ENCODE measurements around the gene TRIOBP. TPM values are rescaled to one million over a fixed set of nuclear protein-coding genes. Genes with fewer than 3 reads are reported as not detected.
A peak's percentile ranks its signal among the peaks of the same experiment; 100 is the strongest.

Gene TRIOBP
- total RNA-seq, 4 donors from 2014 or later: 150 to 208 (median 182) TPM

DNA sequence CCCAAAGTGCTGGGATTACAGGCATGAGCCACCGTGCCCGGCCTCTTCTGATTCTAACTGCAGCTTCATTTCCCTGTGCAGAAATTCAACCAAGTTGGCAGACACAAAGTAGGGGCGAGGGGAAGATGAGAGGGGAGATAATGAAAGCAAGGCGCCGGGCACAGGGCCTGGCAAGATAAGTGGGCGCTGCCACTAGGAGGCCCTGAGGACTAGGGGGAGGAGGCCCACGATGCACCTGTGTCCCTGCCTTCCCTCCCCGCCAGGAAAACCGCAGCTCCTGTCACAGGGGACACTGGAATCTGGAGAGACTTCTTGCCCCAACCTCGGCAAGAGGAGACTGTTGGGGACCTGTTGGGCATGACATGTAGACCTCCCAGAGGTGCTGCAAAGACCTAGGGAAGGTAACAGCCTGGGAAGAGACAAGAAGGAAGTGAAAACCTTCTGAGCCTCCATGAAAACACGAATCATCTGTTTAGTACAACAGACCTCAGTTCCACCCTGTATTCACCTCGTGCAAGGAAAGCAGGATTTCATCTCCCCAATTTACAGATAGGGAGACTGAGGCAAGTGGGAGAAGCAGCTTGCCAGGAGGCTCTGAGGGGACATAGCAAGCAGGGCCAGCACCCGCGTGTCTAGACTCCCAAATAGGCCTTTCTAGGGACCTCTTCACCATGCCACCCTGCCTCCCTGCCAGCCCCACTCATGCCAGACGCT, 24.5 kb upstream of the TRIOBP start:
- H3K27ac ChIP-seq (replicated peaks in 1 of 4): peak overlapping the region; percentile 91 to 98 (median 94)
- H3K9me3 ChIP-seq: no peaks in the 10 kb centered on the region
- TF ChIP-seq POLR2A (IDR thresholded peaks at IDR 0.05; ENCODE audit: low read depth) (no peak), POLR2AphosphoS5 (IDR thresholded peaks at IDR 0.05) (no peak), EP300 (IDR thresholded peaks at IDR 0.05) (no peak)
- TF ChIP-seq, protein P1, sequence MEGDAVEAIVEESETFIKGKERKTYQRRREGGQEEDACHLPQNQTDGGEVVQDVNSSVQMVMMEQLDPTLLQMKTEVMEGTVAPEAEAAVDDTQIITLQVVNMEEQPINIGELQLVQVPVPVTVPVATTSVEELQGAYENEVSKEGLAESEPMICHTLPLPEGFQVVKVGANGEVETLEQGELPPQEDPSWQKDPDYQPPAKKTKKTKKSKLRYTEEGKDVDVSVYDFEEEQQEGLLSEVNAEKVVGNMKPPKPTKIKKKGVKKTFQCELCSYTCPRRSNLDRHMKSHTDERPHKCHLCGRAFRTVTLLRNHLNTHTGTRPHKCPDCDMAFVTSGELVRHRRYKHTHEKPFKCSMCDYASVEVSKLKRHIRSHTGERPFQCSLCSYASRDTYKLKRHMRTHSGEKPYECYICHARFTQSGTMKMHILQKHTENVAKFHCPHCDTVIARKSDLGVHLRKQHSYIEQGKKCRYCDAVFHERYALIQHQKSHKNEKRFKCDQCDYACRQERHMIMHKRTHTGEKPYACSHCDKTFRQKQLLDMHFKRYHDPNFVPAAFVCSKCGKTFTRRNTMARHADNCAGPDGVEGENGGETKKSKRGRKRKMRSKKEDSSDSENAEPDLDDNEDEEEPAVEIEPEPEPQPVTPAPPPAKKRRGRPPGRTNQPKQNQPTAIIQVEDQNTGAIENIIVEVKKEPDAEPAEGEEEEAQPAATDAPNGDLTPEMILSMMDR (IDR thresholded peaks at IDR 0.05): no peak
- 69% methylated on average over 15 of the region's 15 CpGs for WGBS
- H3K27me3 ChIP-seq: no peaks in the 10 kb centered on the region
- H3K36me3 ChIP-seq: peaks cover 0 to 2% (median 0%) of the 10 kb centered on the region in 4 donors
- peaks cover 23 to 65% (median 61%) of the 10 kb centered on the region in 4 donors for H3K4me1 ChIP-seq
- no peak for DNase-seq (ENCODE audit: extremely low spot score)
- intact Hi-C loops (cut with DNase I): no loop called here
- H3K4me3 ChIP-seq: no peak overlapping the region

DNA sequence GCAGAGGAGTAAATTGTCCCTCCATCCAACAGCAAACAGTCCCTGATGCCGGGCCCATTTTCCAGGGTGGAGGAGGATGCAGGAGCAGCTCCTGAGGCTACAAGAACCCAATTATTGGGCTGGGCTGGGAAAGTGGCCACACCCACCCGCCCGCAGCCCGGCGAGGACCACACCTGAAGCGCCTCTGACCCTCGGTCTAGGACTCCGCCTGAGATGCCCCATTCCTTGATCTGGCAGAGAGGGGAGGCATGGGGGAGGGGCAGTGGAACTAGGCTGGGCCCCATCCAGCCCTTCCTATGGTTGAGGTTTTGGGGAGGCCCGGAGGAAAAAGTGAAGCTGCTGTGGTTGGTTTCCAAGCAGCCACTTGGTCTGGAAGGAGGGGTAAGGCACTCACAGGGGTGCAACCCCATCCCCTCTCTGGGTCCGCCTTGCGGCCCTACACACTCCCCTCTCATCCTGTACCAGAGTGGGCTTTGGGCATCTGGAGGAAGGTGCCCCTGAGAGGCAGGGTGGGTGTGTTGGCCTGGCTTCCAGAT, 23.9 kb upstream of the TRIOBP start:
- no peak for TF ChIP-seq POLR2A (IDR thresholded peaks at IDR 0.05; ENCODE audit: low read depth)
- no peak for TF ChIP-seq POLR2AphosphoS5 (IDR thresholded peaks at IDR 0.05)
- TF ChIP-seq, protein P1 (IDR thresholded peaks at IDR 0.05): no peak
- TF ChIP-seq EP300 (IDR thresholded peaks at IDR 0.05): no peak
- Histone ChIP-seq H3K27me3 (no peaks in the 10 kb centered on the region), H3K27ac (replicated peaks in 1 of 4) (peak overlapping the region; percentile 91 to 98 (median 94)), H3K4me1 (peaks cover 29 to 70% (median 66%) of the 10 kb centered on the region in 4 donors), H3K9me3 (no peaks in the 10 kb centered on the region), H3K36me3 (peaks cover 0 to 4% (median 3%) of the 10 kb centered on the region in 4 donors), H3K4me3 (no peak overlapping the region)
- intact Hi-C loops (cut with DNase I): no loop called here
- WGBS: 68% methylated on average over 3 of the region's 11 CpGs
- DNase-seq (ENCODE audit: extremely low spot score): no peak

DNA sequence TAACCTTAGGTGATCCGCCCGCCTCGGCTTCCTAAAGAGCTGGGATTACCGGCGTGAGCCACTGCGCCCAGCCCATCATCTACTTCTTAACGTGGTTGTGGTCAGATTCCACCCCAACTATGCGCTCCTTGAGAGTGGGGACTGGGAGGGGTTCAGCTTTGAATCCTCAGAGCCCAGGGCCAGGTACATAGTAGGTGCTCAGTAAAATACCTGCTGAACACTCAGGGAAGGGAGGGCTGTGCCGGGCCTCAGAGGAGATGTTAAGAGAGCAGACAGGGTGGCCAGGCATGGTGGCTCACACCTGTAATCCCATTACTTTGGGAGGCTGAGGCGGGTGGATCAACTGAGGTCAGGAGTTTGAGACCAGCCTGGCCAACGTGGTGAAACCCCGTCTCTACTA, 22.6 kb upstream of the TRIOBP start:
- WGBS: 84% methylated on average over 12 of the region's 12 CpGs
- H3K4me3 ChIP-seq: peak overlapping the region in 3 of 4 donors; percentile 60 to 74 (median 63)
- peaks cover 34 to 78% (median 76%) of the 10 kb centered on the region in 4 donors for H3K4me1 ChIP-seq
- peak overlapping the region; percentile 91 to 98 (median 94) for H3K27ac ChIP-seq (replicated peaks in 1 of 4)
- no peak for DNase-seq (ENCODE audit: extremely low spot score)
- H3K9me3 ChIP-seq: no peaks in the 10 kb centered on the region
- H3K36me3 ChIP-seq: peaks cover 0 to 16% (median 14%) of the 10 kb centered on the region in 4 donors
- TF ChIP-seq POLR2AphosphoS5 (IDR thresholded peaks at IDR 0.05): no peak
- no peak for TF ChIP-seq POLR2A (IDR thresholded peaks at IDR 0.05; ENCODE audit: low read depth)
- TF ChIP-seq, protein P1 (IDR thresholded peaks at IDR 0.05): no peak
- no peak for TF ChIP-seq EP300 (IDR thresholded peaks at IDR 0.05)
- H3K27me3 ChIP-seq: no peaks in the 10 kb centered on the region
- intact Hi-C loops (cut with DNase I): no loop called here

DNA sequence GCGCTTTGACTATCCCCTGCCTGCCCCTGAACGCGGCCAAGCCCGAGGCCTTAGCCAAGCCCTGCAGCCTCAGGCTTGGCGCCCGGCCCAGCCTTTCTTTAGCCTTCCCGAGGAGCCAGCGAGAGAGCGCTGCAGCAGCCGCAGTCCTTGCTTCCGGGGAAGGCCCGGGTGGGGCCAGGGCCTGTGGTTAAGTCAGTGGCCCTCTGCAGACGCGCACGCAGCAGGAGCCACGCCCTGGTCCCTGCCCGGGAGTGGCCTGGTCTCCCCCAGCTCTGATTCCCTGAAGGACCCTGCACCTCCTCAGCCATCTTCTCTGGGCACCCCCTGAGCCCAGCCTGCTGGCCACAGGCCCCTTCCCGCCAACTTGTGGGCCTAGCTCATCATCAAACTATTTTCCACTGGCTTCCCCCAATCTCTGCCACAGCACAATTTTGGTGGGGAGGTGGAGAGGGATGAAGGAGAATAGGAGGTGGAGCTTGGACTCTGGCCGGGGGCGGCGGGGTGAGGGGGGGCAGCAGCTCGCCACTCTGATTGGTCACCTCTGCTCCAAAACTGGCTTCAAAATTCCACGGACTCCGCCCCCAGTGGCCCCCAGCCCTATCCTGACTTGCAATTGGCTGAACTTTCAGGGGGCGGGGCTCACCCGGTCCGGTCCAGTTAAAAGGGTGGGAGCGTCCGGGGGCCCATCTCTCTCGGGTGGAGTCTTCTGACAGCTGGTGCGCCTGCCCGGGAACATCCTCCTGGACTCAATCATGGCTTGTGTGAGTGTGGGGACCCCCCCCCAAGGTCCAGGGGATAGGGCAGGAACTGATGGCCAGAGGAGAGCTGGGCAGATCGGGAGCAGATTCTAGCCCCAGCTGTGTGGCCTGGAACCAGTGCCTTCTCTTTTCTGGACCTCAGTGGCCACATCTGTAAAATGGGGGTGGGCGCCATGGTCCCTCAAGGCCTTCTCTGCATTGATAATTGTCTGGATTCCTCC, 21.6 kb upstream of the TRIOBP start, which contains the start of gene LGALS1:
LGALS1 (plus strand) TSS at position 686 of the 979 bp plus-strand sequence; CDS start at position 753, 67 bp downstream.
- TF ChIP-seq, protein P1 (IDR thresholded peaks at IDR 0.05): peak; percentile 10 to 44 (median 19)
- TF ChIP-seq EP300 (IDR thresholded peaks at IDR 0.05) (no peak), POLR2AphosphoS5 (IDR thresholded peaks at IDR 0.05) (peak; percentile 88 to 91), POLR2A (IDR thresholded peaks at IDR 0.05; ENCODE audit: low read depth) (peak; percentile 51)
- Histone ChIP-seq H3K27me3 (no peaks in the 10 kb centered on the region), H3K9me3 (no peaks in the 10 kb centered on the region), H3K4me1 (peaks cover 34 to 80% (median 73%) of the 10 kb centered on the region in 4 donors), H3K4me3 (peak within 1 kb of the TSS; percentile 60 to 74 (median 64)), H3K27ac (replicated peaks in 1 of 4) (peak within 1 kb of the TSS; percentile 91 to 98 (median 94)), H3K36me3 (peaks cover 0 to 26% (median 24%) of the 10 kb centered on the region in 4 donors)
- WGBS: 0% methylated on average over 24 of the region's 34 CpGs
- DNase-seq (ENCODE audit: extremely low spot score): peak; percentile 99
- intact Hi-C loops (cut with DNase I): no loop called here
